Right cardiac atrium (tissue), 5 donors: ENCODE results near the gene PFDN5. TPM values are rescaled to one million over a fixed set of nuclear protein-coding genes. Genes with fewer than 3 reads are reported as not detected.
"Not testable (repeated sequence)": the region's sequence is repeated elsewhere in the genome, so short reads cannot be mapped to it uniquely, and the experiment has no call there.

Experiments used
- ATAC-seq, 2 donors: fragments of 200-7000 bp; cut with Tn5 transposase; one replicate each; pipeline versions ENCODE4 v1.8.0 to v1.9.1; 2020; ENCODE audit warnings: moderate library complexity in 2 of 2, mild to moderate bottlenecking in 1 of 2
- DNase-seq, 3 donors: peaks; one replicate each; pipeline ENCODE4 v3.0.0-alpha.2; 2020
- H3K27ac ChIP-seq: one replicate; pipeline ENCODE4 v1.5.1; 2013; ENCODE audit warnings: mild to moderate bottlenecking, low read length, control low read depth, moderate library complexity
- H3K27me3 ChIP-seq: one replicate; pipeline ENCODE4 v1.6.1; 2013; ENCODE audit not compliant: control insufficient read depth, insufficient read depth
- H3K4me1 ChIP-seq: one replicate; pipeline ENCODE4 v1.6.1; 2013; ENCODE audit warnings: low read length; ENCODE audit not compliant: control insufficient read depth, insufficient read depth
- H3K4me3 ChIP-seq: one replicate; pipeline ENCODE4 v1.5.1; 2013; ENCODE audit warnings: low read length, control low read depth
- H3K9me3 ChIP-seq: one replicate; pipeline ENCODE4 v1.6.1; 2013; ENCODE audit warnings: low read length; ENCODE audit not compliant: control insufficient read depth
- WGBS: extraction: QIAGEN DNeasy Blood & Tissue Kit; methylation state at CpG from one replicate; pipeline ENCODE4 v1.1.7; 2013; 5-methylcytosine and 5-hydroxymethylcytosine counted together
- intact Hi-C, 4 donors: fragments of 100-400 bp; cut with DNase I; formaldehyde crosslinking; loops; one replicate each; pipeline versions ENCODE4 v1.11.0 to v1.14.0; 2022 to 2023
- polyA plus RNA-seq: library from polyadenylated mRNA; stranded (reverse); fragments of 200-250 nt; gene quantifications from one replicate; pipeline ENCODE4 v1.2.3, GENCODE V29; 2013
- total RNA-seq, 4 donors: library from RNA; stranded (reverse); fragmentation: NEBNext Ultra II Directional; extraction: Animal tissue kit (Norgen Biotek cat#: 25700); gene quantifications; one replicate each; pipeline ENCODE4 v1.2.1, GENCODE V29; 2021
- donor health status: healthy with polysubstance abuse.
- donor health status: DM: no; HTN: yes; CAD: no.
- donor health status: DM: no; HTN: no; CAD: no.
- donor health status: DM: no; HTN: yes; CAD: no; lungs with severe emphysema.
- donor health status: DM: yes; HTN: yes; CAD: no.

PFDN5 gene
- total and polyA plus RNA-seq, 5 donors, result 355 to 764 (median 435) TPM

DNA sequence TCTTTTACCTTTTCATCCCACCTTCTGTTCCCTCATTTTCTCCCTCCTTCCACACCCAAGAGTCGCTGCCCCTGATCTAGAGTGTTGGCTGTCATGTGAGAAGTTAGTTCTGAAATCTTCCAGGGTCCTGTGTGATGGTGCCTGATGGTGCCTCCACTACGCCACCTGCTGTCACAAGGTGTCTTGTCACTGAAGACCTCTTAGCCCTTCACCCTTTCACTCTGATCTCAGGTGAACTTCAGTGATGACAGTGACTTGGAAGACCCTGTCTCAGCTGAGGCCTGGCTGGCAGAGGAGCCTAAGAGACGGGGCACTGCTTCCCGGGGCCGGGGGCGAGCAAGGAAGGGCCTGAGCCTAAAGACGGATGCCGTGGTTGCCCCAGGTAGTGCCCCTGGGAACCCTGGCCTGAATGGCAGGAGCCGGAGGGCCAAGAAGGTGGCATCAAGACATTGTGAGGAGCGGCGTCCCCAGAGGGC, 7.6 kb upstream of the PFDN5 start:
- intact Hi-C loops, result loop anchor here (2.0 to 5.0 kb wide), 2 partner anchors 75 kb away; no protein-coding TSS in a partner anchor
- Histone ChIP-seq H3K4me3 (no peak overlapping the region), H3K27me3 (no peaks in the 10 kb centered on the region), H3K4me1 (no peaks in the 10 kb centered on the region), H3K9me3 (no peaks in the 10 kb centered on the region), H3K27ac (no peak overlapping the region)
- ATAC-seq (peak; percentile 75 to 77), DNase-seq (peak; percentile 76 to 89 (median 89))
- WGBS, result 78% methylated on average over 11 of the region's 11 CpGs

DNA sequence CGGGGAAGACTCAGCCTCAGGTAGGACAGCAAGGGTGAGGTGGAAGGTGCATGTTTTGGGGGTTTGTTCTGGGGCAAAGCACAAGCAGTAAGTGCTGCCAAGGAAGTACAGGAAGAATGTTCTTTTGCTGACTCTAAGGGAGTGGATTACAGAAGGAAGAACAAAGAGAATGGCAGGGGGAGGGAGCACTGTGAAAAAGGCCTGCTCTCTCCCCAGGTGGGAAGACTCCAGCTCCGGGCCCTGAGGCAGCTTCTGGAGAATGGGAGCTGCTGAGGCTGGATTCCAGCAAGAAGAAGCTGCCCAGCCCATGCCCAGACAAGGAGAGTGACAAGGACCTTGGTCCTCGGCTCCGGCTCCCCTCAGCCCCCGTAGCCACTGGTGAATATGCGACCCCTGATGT, 7.0 kb upstream of the PFDN5 start:
- WGBS, result 89% methylated on average over 6 of the region's 6 CpGs
- Histone ChIP-seq H3K4me3 (no peak overlapping the region), H3K4me1 (no peaks in the 10 kb centered on the region), H3K9me3 (no peaks in the 10 kb centered on the region), H3K27ac (no peak overlapping the region), H3K27me3 (no peaks in the 10 kb centered on the region)
- no peak for ATAC-seq
- no peak for DNase-seq
- intact Hi-C loops, result loop anchor here in 2 of 4 donors (2.0 to 5.0 kb wide), 2 partner anchors 76 kb away; no protein-coding TSS in a partner anchor

DNA sequence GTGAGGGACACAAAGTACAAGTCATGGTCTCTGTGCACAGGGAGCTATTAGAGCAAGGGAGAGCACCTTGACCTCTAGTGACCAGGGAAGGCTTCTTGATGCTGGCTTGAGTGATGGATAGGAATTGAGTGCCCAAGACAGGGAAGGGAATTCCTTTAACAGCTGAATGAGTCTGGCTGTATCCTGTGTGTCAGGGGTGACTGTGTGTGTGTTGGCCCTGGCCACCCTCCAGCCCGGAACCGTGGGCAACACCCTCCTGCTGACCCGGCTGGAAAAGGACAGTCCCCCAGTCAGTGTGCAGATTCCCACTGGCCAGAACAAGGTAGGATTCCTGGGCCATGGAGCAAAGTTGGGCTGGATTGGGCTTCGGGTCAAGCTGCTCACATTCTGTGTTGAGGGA, 5.5 kb upstream of the PFDN5 start:
- DNase-seq (no peak), ATAC-seq (peak in 1 of 2 donors; percentile 58)
- WGBS, result 77% methylated on average over 4 of the region's 4 CpGs
- Histone ChIP-seq H3K4me3 (no peak overlapping the region), H3K9me3 (no peaks in the 10 kb centered on the region), H3K27me3 (no peaks in the 10 kb centered on the region), H3K27ac (no peak overlapping the region), H3K4me1 (no peaks in the 10 kb centered on the region)
- intact Hi-C loops, result loop anchor here in 2 of 4 donors (2.0 to 5.0 kb wide), 2 partner anchors 77 to 78 kb away; no protein-coding TSS in a partner anchor

DNA sequence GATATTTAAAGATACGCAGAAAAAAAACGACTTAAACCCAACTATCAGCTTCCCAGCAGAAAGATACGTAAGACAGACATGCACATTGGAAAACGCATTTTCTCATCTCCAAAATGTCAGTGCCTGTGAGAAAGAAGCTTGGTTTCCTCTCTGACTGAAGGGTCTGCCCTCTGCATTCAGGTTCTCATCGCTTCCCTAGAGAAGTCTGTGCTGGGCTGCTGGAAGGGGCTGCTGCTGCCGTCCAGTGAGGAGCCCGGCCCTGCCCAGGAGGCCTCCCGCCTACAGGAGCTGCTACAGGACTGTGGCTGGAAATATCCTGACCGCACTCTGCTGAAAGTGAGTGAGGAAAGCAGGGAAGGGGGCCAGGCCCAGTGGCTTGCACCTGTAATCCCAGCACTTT, 4.7 kb upstream of the PFDN5 start:
- 94% methylated on average over 9 of the region's 9 CpGs for WGBS
- Histone ChIP-seq H3K4me3 (no peak overlapping the region), H3K4me1 (no peaks in the 10 kb centered on the region), H3K27ac (no peak overlapping the region), H3K9me3 (no peaks in the 10 kb centered on the region), H3K27me3 (no peaks in the 10 kb centered on the region)
- intact Hi-C loops, result no loop called here
- ATAC-seq (no peak), DNase-seq (no peak)

DNA sequence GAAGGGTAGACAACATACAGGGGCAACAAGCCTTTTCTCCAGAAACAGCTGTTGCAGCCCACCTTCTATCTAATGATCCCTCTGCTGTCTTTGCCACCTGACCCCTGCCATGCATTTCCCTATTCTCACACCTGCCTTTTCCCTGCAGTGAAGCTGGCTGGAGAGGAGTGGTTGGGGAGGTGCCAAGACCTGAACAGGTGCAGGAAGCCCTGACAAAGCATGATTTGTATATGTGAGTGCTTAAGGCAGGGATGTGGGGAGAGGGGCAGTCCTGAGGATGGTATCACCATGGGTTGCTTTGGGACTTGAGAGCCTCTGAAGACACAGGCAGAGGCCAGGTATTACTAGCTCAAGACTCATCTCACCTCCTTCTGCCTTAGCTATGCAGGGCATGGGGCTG, 2.9 kb upstream of the PFDN5 start:
- ATAC-seq, result no peak
- Histone ChIP-seq H3K4me1 (no peaks in the 10 kb centered on the region), H3K4me3 (no peak overlapping the region), H3K27me3 (no peaks in the 10 kb centered on the region), H3K9me3 (no peaks in the 10 kb centered on the region), H3K27ac (no peak overlapping the region)
- no peak for DNase-seq
- intact Hi-C loops, result no loop called here

DNA sequence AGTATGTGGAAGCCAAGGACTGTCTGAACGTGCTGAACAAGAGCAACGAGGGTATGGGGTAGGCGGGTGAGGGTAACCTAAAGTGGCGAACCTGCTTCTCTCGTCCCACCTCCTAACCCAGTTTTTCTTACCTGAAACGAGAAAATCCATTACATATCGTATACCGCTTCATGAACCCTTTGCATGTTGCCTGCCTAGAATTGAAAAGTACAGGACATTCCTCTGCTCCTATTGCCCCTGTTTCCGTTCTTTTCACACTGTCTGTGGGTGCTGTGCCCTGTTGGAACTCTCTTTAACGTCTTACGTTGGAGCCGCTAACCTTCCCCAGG, 513 bp downstream of the PFDN5 start:
- H3K27me3 ChIP-seq, result no peaks in the 10 kb centered on the region
- H3K4me3 ChIP-seq, result peak overlapping the region; percentile 97
- H3K4me1 ChIP-seq, result no peaks in the 10 kb centered on the region
- 3% methylated on average over 12 of the region's 12 CpGs for WGBS
- ATAC-seq (no peak), DNase-seq (no peak)
- peak overlapping the region; percentile 88 for H3K27ac ChIP-seq
- intact Hi-C loops, result no loop called here
- no peaks in the 10 kb centered on the region for H3K9me3 ChIP-seq

DNA sequence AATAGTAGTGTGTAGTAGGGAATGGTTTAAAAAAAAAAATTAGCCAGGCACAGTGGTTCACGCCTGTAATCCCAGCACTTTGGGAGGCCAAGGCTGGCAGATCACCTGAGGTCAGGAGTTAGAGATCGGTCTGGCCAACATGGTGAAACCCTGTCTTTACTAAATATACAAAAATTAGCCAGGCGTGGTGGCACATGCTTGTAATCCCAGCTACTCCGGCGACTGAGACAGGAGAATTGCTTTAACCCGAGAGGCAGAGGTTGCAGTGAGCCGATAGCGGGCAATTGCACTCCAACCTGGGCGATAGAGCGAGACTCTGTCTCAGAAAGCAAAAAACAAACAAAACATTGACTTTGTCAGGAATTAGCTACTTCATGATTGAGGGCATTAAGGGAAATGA, 1.8 kb downstream of the PFDN5 start:
- H3K9me3 ChIP-seq, intact Hi-C loops, H3K4me1 ChIP-seq, ATAC-seq, H3K27me3 ChIP-seq, H3K27ac ChIP-seq, DNase-seq, H3K4me3 ChIP-seq: not testable (repeated sequence)
- 96% methylated on average over 10 of the region's 10 CpGs for WGBS

DNA sequence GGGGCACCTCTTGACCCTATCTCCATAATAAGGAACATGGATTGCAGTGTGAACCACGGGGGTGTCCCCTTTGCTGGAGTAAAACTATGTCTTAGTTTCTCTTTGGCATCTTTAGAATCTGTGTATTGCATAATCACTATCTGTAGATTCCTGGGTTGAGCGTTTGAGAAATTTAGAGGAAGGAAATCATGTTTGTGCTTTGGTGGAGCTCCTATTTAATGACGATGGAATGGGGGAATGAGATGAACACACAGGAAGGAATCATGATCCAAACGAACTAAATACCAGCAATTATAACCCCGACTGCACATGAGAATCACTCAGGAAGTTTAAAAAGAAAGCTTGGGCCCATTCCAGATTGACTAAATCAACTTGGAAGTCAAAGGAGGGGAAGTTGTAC, 2.8 kb downstream of the PFDN5 start:
- Histone ChIP-seq H3K27me3 (no peaks in the 10 kb centered on the region), H3K4me1 (no peaks in the 10 kb centered on the region), H3K27ac (no peak overlapping the region), H3K9me3 (no peaks in the 10 kb centered on the region), H3K4me3 (no peak overlapping the region)
- WGBS, result 51% methylated on average over 5 of the region's 5 CpGs
- intact Hi-C loops, result no loop called here
- DNase-seq (no peak), ATAC-seq (no peak)

DNA sequence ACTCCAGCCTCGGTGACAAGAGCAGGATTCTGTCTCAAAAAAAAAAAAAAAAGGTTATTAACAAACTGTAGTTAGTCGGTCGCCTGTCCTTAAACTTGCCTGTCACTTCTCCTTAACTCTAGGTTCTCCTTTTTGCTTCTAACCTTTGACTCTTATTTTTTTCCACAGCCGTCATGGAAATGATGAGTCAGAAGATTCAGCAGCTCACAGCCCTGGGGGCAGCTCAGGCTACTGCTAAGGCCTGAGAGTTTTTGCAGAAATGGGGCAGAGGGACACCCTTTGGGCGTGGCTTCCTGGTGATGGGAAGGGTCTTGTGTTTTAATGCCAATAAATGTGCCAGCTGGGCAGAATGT, 3.7 kb downstream of the PFDN5 start:
- H3K4me3 ChIP-seq, result peak overlapping the region; percentile 53
- no peaks in the 10 kb centered on the region for H3K27me3 ChIP-seq
- peak overlapping the region; percentile 19 for H3K27ac ChIP-seq
- 57% methylated on average over 5 of the region's 5 CpGs for WGBS
- ATAC-seq (peak; percentile 2 to 25), DNase-seq (peak in 1 of 3 donors; percentile 42)
- intact Hi-C loops, result no loop called here
- no peaks in the 10 kb centered on the region for H3K4me1 ChIP-seq
- no peaks in the 10 kb centered on the region for H3K9me3 ChIP-seq

DNA sequence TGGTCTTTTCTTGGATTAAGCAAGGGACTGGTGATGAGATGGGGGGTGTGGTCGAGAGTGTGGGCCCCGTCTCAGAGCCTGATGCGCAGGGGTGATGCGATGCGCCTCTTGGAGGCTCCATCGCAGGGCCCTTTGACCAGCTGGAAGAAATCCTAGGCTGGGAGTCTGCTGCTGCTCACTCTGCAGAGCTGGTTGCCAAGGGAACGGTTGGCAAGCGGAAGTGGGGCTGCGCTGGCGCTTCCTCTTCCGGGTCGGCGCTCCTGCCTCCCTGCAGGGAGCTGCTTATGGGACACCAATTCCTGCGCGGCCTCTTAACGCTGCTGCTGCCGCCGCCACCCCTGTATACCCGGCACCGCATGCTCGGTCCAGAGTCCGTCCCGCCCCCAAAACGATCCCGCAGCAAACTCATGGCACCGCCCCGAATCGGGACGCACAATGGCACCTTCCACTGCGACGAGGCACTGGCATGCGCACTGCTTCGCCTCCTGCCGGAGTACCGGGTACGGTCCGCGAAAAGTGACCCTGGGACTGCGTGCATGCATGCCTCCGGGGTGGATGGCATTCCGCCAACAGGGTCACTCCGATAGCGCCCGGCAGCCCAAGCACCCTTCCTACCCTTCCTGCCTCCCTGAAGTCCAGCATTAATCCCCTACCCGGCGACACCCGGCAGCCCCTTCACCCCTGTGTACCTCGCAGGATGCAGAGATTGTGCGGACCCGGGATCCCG, 4.3 kb downstream of the PFDN5 start, which contains the start of gene MYG1:
Gene MYG1, plus strand, starts transcription at position 242 of the 727 bp plus-strand sequence. Its CDS starts 43 bp downstream, at position 285.
- Histone ChIP-seq H3K27ac (peak within 1 kb of the TSS; percentile 60), H3K9me3 (no peaks in the 10 kb centered on the region), H3K4me3 (peak within 1 kb of the TSS; percentile 53), H3K4me1 (no peaks in the 10 kb centered on the region), H3K27me3 (no peaks in the 10 kb centered on the region)
- intact Hi-C loops, result no loop called here
- ATAC-seq, result peak; percentile 85 to 88
- DNase-seq, result peak; percentile 91 to 95 (median 95)
- 1% methylated on average over 51 of the region's 51 CpGs for WGBS

DNA sequence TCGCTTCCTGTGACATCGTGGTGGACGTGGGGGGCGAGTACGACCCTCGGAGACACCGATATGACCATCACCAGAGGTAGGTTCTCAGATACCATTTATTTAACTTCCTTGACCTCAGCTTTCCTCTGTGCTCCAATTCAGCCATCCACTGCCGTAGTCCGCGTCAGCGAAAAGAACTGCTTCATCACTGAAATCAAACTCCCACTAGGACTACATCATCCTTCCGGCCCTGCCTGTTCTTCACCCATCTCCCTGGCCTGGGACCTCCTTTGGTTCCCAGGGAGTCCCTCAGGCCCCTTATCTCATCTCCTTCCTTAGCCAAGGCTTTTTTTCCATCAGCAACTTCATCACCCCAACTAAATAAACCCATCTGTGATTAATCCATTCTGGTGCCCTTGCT, 4.8 kb downstream of the PFDN5 start:
- intact Hi-C loops, result no loop called here
- no peaks in the 10 kb centered on the region for H3K4me1 ChIP-seq
- peak in 1 of 2 donors; percentile 1 for ATAC-seq

More for the DNA sequence above, 4.8 kb downstream of the PFDN5 start:
- WGBS, result 2% methylated on average over 12 of the region's 12 CpGs
- no peaks in the 10 kb centered on the region for H3K9me3 ChIP-seq
- DNase-seq, result no peak
- H3K4me3 ChIP-seq, result peak overlapping the region; percentile 53
- H3K27ac ChIP-seq, result peak overlapping the region; percentile 60
- H3K27me3 ChIP-seq, result no peaks in the 10 kb centered on the region
